Astrocyte (in vitro differentiated cells and primary cell): ENCODE measurements around the gene MYMK.

Experiments
- EZH2 ChIP-seq: IDR thresholded peaks from 2 replicates; pipeline ENCODE4 v1.6.1; 2012; ENCODE audit warnings: mild to moderate bottlenecking, low read length, inconsistent platforms; ENCODE audit not compliant: insufficient read depth
- TF ChIP-seq, protein P1 (sequence below): IDR thresholded peaks from 2 replicates; pipeline ENCODE4 v1.5.1; 2011; ENCODE audit warnings: low read depth, mild to moderate bottlenecking, inconsistent platforms, low read length, moderate library complexity; ENCODE audit not compliant: insufficient read depth

DNA sequence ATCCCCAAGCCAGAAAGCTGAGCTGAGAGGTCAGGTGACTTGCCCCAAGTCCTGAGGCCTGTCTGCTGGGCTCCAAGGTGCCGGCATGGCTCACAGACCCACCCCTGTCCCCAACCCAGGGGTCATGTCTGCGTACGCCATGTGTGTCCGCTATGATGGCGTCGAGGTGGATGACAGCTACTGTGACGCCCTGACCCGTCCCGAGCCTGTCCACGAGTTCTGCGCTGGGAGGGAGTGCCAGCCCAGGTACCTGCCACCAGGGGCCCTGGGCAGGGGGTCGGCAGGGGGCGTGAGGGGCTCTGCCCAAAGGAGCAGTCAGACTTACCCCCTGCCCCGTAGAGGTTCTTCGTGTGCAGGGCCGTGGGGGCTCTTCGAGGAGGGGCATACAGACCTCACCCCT, 42.1 kb upstream of the MYMK start:
- TF ChIP-seq, protein P1, sequence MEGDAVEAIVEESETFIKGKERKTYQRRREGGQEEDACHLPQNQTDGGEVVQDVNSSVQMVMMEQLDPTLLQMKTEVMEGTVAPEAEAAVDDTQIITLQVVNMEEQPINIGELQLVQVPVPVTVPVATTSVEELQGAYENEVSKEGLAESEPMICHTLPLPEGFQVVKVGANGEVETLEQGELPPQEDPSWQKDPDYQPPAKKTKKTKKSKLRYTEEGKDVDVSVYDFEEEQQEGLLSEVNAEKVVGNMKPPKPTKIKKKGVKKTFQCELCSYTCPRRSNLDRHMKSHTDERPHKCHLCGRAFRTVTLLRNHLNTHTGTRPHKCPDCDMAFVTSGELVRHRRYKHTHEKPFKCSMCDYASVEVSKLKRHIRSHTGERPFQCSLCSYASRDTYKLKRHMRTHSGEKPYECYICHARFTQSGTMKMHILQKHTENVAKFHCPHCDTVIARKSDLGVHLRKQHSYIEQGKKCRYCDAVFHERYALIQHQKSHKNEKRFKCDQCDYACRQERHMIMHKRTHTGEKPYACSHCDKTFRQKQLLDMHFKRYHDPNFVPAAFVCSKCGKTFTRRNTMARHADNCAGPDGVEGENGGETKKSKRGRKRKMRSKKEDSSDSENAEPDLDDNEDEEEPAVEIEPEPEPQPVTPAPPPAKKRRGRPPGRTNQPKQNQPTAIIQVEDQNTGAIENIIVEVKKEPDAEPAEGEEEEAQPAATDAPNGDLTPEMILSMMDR: no peak
- TF ChIP-seq EZH2: no peak
